H1 (cell line): ENCODE data around the gene PDIA5. TPM values are rescaled to one million over a fixed set of nuclear protein-coding genes. Genes with fewer than 3 reads are reported as not detected.

Source experiments
- CTCF ChIA-PET: fragments of 300-600 bp; sonication (Branson Sonifier 250); formaldehyde crosslinking; loops from one replicate; lab custom pipeline; 2021; ENCODE audit not compliant: partially characterized antibody; lab: Charles Lee
- POLR2A ChIA-PET: fragments of 300-600 bp; sonication (Branson Sonifier 250); formaldehyde crosslinking; loops from one replicate; lab custom pipeline; 2021; ENCODE audit warnings: inconsistent platforms; ENCODE audit not compliant: partially characterized antibody; lab: Charles Lee
- DNase-seq, 2 experiments: peaks; one replicate each; pipeline versions ENCODE4 v3.0.0 to v3.0.0-alpha.2; 2010 to 2022; ENCODE audit warnings: low spot score in 2 of 2, low read depth in 1 of 2, mixed read lengths in 1 of 2
- FAIRE-seq: peaks from 2 replicates; lab custom pipeline; 2011; peaks lifted over from hg19 to GRCh38; lab: Jason Lieb, UNC
- H2AFZ ChIP-seq: 2 replicates; pipeline ENCODE4 v1.8.1; 2012; ENCODE audit warnings: low read length, inconsistent platforms
- H2AK5ac ChIP-seq: 2 replicates; pipeline ENCODE4 v1.6.1; 2013; ENCODE audit warnings: low read depth, low read length
- H2BK120ac ChIP-seq: replicated peaks from 2 replicates; pipeline ENCODE3; 2013; ENCODE audit warnings: low read depth, low read length, inconsistent platforms
- H2BK12ac ChIP-seq: 2 replicates; pipeline ENCODE4 v1.6.1; 2013; ENCODE audit warnings: low read depth, low read length
- H2BK15ac ChIP-seq: 2 replicates; pipeline ENCODE4 v1.6.1; 2013; ENCODE audit warnings: low read length
- H2BK20ac ChIP-seq: 2 replicates; pipeline ENCODE4 v1.6.1; 2013; ENCODE audit warnings: low read length
- H2BK5ac ChIP-seq: 2 replicates; pipeline ENCODE4 v1.6.1; 2013; ENCODE audit warnings: low read depth, low read length
- H3K14ac ChIP-seq: 2 replicates; pipeline ENCODE4 v1.6.1; 2013; ENCODE audit warnings: inconsistent platforms; ENCODE audit not compliant: insufficient read length
- H3K18ac ChIP-seq: 2 replicates; pipeline ENCODE4 v1.6.1; 2013; ENCODE audit warnings: low read length; ENCODE audit errors: extremely low read depth
- H3K23ac ChIP-seq: 2 replicates; pipeline ENCODE4 v1.6.1; 2013; ENCODE audit warnings: inconsistent platforms; ENCODE audit not compliant: insufficient read length
- H3K23me2 ChIP-seq: 2 replicates; pipeline ENCODE4 v1.6.1; 2013; ENCODE audit warnings: low read depth, low read length
- H3K27ac ChIP-seq: 2 replicates; pipeline ENCODE4 v1.6.1; 2011; ENCODE audit warnings: low read depth, low read length, inconsistent platforms
- H3K27me3 ChIP-seq, 4 experiments: replicated peaks in 1 of 4; 1 replicate in 1 of 4; 2 replicates in 3 of 4; pipeline versions ENCODE4 v1.6.1 to v1.8.1; 2011 to 2013; ENCODE audit warnings: low read length in 3 of 4, mild to moderate bottlenecking in 3 of 4, inconsistent platforms in 2 of 4, mixed read lengths in 2 of 4, moderate library complexity in 1 of 4; ENCODE audit not compliant: control insufficient read depth in 3 of 4, insufficient read depth in 3 of 4; ENCODE audit errors: extremely low read depth in 1 of 4
- H3K36me3 ChIP-seq, 4 experiments: 2 replicates each; pipeline versions ENCODE4 v1.6.1 to v1.8.1; 2011 to 2013; ENCODE audit warnings: mild to moderate bottlenecking in 4 of 4, low read length in 3 of 4, moderate library complexity in 2 of 4, control low read depth in 1 of 4, inconsistent platforms in 1 of 4; ENCODE audit not compliant: insufficient read depth in 4 of 4, control insufficient read depth in 2 of 4
- H3K4ac ChIP-seq: replicated peaks from 2 replicates; pipeline ENCODE3; 2013; ENCODE audit warnings: low read length, low read depth, mixed read lengths, inconsistent platforms; ENCODE audit not compliant: insufficient read length
- H3K4me1 ChIP-seq, 4 experiments: replicated peaks in 1 of 4; 1 replicate in 1 of 4; 2 replicates in 3 of 4; pipeline versions ENCODE4 v1.6.1 to v1.8.1; 2011 to 2013; ENCODE audit warnings: low read length in 3 of 4, inconsistent platforms in 2 of 4, mixed read lengths in 1 of 4; ENCODE audit not compliant: insufficient read depth in 4 of 4, control insufficient read depth in 3 of 4
- H3K4me2 ChIP-seq, 2 experiments: 2 replicates each; pipeline versions ENCODE4 v1.6.1 to v1.8.1; 2011 to 2013; ENCODE audit warnings: low read depth in 2 of 2, low read length in 2 of 2, control low read depth in 1 of 2, inconsistent platforms in 1 of 2, mild to moderate bottlenecking in 1 of 2; ENCODE audit not compliant: insufficient read depth in 1 of 2
- H3K4me3 ChIP-seq, 4 experiments: fragments of 200-600, 300-600 bp in 1 of 4; sonication (generic), shearing (Covaris generic), sonication (Bioruptor Twin) in 1 of 4; 2 replicates each; pipeline versions ENCODE4 v1.5.1 to v1.8.1; 2011 to 2016; ENCODE audit warnings: low read length in 4 of 4, low read depth in 3 of 4, control low read depth in 2 of 4, inconsistent platforms in 2 of 4, mild to moderate bottlenecking in 2 of 4, mixed read lengths in 1 of 4, moderate library complexity in 1 of 4; ENCODE audit not compliant: insufficient read depth in 2 of 4; ENCODE audit errors: extremely low read depth in 1 of 4
- H3K56ac ChIP-seq: replicated peaks from 2 replicates; pipeline ENCODE3; 2013; ENCODE audit warnings: low read depth, mild to moderate bottlenecking, mixed read lengths, low read length, inconsistent platforms; ENCODE audit not compliant: insufficient read length
- H3K79me1 ChIP-seq: 2 replicates; pipeline ENCODE4 v1.6.1; 2013; ENCODE audit warnings: low read depth, low read length, control low read depth
- H3K79me2 ChIP-seq, 2 experiments: 2 replicates each; pipeline versions ENCODE4 v1.6.1 to v1.8.1; 2012 to 2013; ENCODE audit warnings: low read length in 2 of 2, mild to moderate bottlenecking in 2 of 2, inconsistent platforms in 1 of 2; ENCODE audit not compliant: insufficient read depth in 2 of 2, control insufficient read depth in 1 of 2
- H3K9ac ChIP-seq, 4 experiments: replicated peaks in 1 of 4; 1 replicate in 1 of 4; 2 replicates in 3 of 4; pipeline versions ENCODE4 v1.6.1 to v1.8.1; 2011 to 2013; ENCODE audit warnings: low read depth in 3 of 4, low read length in 3 of 4, control low read depth in 2 of 4, mild to moderate bottlenecking in 2 of 4, moderate library complexity in 2 of 4, inconsistent platforms in 1 of 4; ENCODE audit errors: extremely low read depth in 1 of 4
- H3K9me3 ChIP-seq, 2 experiments: 2 replicates each; pipeline versions ENCODE4 v1.6.1 to v1.8.1; 2012 to 2013; ENCODE audit warnings: mild to moderate bottlenecking in 2 of 2, moderate library complexity in 2 of 2, control low read depth in 1 of 2, inconsistent platforms in 1 of 2, low read depth in 1 of 2, low read length in 1 of 2, mixed read lengths in 1 of 2; ENCODE audit not compliant: insufficient read depth in 2 of 2
- H4K20me1 ChIP-seq, 2 experiments: replicated peaks in 1 of 2; 2 replicates each; pipeline versions ENCODE3 to v1.8.1; 2011 to 2013; ENCODE audit warnings: inconsistent platforms in 2 of 2, low read length in 2 of 2, mild to moderate bottlenecking in 1 of 2; ENCODE audit not compliant: insufficient read depth in 2 of 2, control insufficient read depth in 1 of 2
- H4K5ac ChIP-seq: 2 replicates; pipeline ENCODE4 v1.6.1; 2013; ENCODE audit warnings: low read length, low read depth, mixed read lengths, inconsistent platforms; ENCODE audit not compliant: insufficient read length
- H4K8ac ChIP-seq: 2 replicates; pipeline ENCODE4 v1.8.0; 2013; ENCODE audit warnings: mild to moderate bottlenecking, moderate library complexity, low read length, inconsistent platforms; ENCODE audit not compliant: insufficient read depth; ENCODE audit errors: extremely low read depth
- H4K91ac ChIP-seq: replicated peaks from 2 replicates; pipeline ENCODE3; 2013; ENCODE audit warnings: low read length, mixed read lengths, inconsistent platforms; ENCODE audit not compliant: insufficient read length
- BCL11A ChIP-seq, 2 experiments: IDR thresholded peaks; one replicate each; pipeline ENCODE4 v1.6.1; 2011; ENCODE audit warnings: low read depth in 2 of 2, low read length in 2 of 2, mild to moderate bottlenecking in 2 of 2
- CBX8 ChIP-seq: fragments of 300-800, 300-1000 bp; sonication (generic); IDR thresholded peaks from 2 replicates; pipeline ENCODE4 v1.7.1; 2016; ENCODE audit warnings: low read depth, low read length, borderline replicate concordance
- CEBPB ChIP-seq: IDR thresholded peaks from 2 replicates; pipeline ENCODE4 v1.6.1; 2012; ENCODE audit warnings: low read depth, low read length
- FOSL1 ChIP-seq: IDR thresholded peaks from 2 replicates; pipeline ENCODE4 v1.6.1; 2011; ENCODE audit warnings: mild to moderate bottlenecking, low read depth, low read length, moderate library complexity; ENCODE audit not compliant: insufficient read depth
- GABPA ChIP-seq: IDR thresholded peaks from 2 replicates; pipeline ENCODE4 v1.6.1; 2011; ENCODE audit warnings: mild to moderate bottlenecking, low read length, moderate library complexity, borderline replicate concordance; ENCODE audit not compliant: insufficient read depth
- GTF2F1 ChIP-seq: IDR thresholded peaks from 2 replicates; pipeline ENCODE4 v1.6.1; 2012; ENCODE audit warnings: low read depth, low read length, improper control_type of control experiment, borderline replicate concordance
- NANOG ChIP-seq: IDR thresholded peaks from 2 replicates; pipeline ENCODE4 v1.6.1; 2011; ENCODE audit warnings: low read length, low read depth, mild to moderate bottlenecking, inconsistent platforms; ENCODE audit not compliant: insufficient read depth, poor library complexity, severe bottlenecking
- PHF8 ChIP-seq: fragments of 200-600 bp; sonication (generic); conservative IDR thresholded peaks from 2 replicates; pipeline ENCODE4 v1.7.1; 2012; ENCODE audit warnings: low read depth, mild to moderate bottlenecking, inconsistent platforms, low read length, moderate library complexity
- SP1 ChIP-seq: IDR thresholded peaks from 2 replicates; pipeline ENCODE4 v1.6.1; 2011; ENCODE audit warnings: low read depth, low read length
- WGBS, 2 experiments: shearing (Covaris generic) in 1 of 2; methylation state at CpG; one replicate each; pipeline versions ENCODE4 v1.1.6 to v1.1.7; 2013 to 2015; ENCODE audit warnings: low lambda C conversion rate in 2 of 2, mixed read lengths in 2 of 2, inconsistent platforms in 1 of 2, low coverage in 1 of 2, missing lambda C conversion rate in 1 of 2; ENCODE audit not compliant: insufficient replicate concordance in 2 of 2, insufficient coverage in 1 of 2, insufficient read length in 1 of 2; ENCODE audit errors: extremely low coverage in 1 of 2, missing lambda C conversion rate in 1 of 2; 5-methylcytosine and 5-hydroxymethylcytosine counted together
- polyA plus RNA-seq, 7 experiments: library from polyadenylated mRNA; depleted of rRNA in 3 of 7; stranded (reverse) in 5 of 7; unstranded in 2 of 7; fragments of >200 nt in 5 of 7; fragments of 200-250 nt in 2 of 7; gene quantifications; 1 replicate in 5 of 7; 2 replicates in 1 of 7; 4 replicates in 1 of 7; pipeline versions ENCODE4 v1.2.1 to v1.2.3, GENCODE V29; 2011 to 2013; ENCODE audit warnings: missing spikeins in 2 of 7, mixed read lengths in 2 of 7
- total RNA-seq: library from RNA; stranded (reverse); fragmentation: NEBNext Ultra II Directional; extraction: Animal tissue kit (Norgen Biotek cat#: 25700); gene quantifications from 2 replicates; pipeline ENCODE4 v1.2.1, GENCODE V29; 2021
- TF ChIP-seq, protein P1 (sequence below): IDR thresholded peaks from 2 replicates; pipeline ENCODE4 v1.6.1; 2011; ENCODE audit warnings: low read depth, mild to moderate bottlenecking, low read length; ENCODE audit not compliant: insufficient read depth

Gene PDIA5
- total and polyA plus RNA-seq, 2 of the 8 experiments (the other 6 are each of a cell fraction or from before 2014, with no cell fraction given): 18.2 to 32.8 TPM

- H3K27me3 ChIP-seq: no peaks in the 10 kb centered on the region
- peaks cover 0 to 3% of the 10 kb centered on the region in 2 experiments for H4K20me1 ChIP-seq
- H3K18ac ChIP-seq: no peak overlapping the region
- H4K5ac ChIP-seq: no peak overlapping the region
- H3K23ac ChIP-seq: no peak overlapping the region
- no peak overlapping the region for H3K4me2 ChIP-seq
- H3K4me3 ChIP-seq: no peak overlapping the region
- H3K23me2 ChIP-seq: no peaks in the 10 kb centered on the region
- no peak overlapping the region for H2BK5ac ChIP-seq
- no peak for FAIRE-seq
- no peak overlapping the region for H2AFZ ChIP-seq
- H3K56ac ChIP-seq: no peak overlapping the region
- CTCF ChIA-PET: interaction anchor here (1.0 to 4.7 kb wide), 3 partner anchors 10 to 186 kb away, joined by 3 to 27 read pairs (median 4); no protein-coding TSS in a partner anchor
- WGBS, 2 experiments: 100% methylated on average over 3 of the region's 3 CpGs; no CpG with 5 or more reads in 1 of the 2 experiments
- no peak overlapping the region for H2BK120ac ChIP-seq
- H3K27ac ChIP-seq: no peak overlapping the region
- no peak overlapping the region for H3K9ac ChIP-seq
- H3K4ac ChIP-seq: no peak overlapping the region
- no peak for DNase-seq
- TF ChIP-seq CEBPB (no peak), PHF8 (no peak), SP1 (no peak), NANOG (no peak), GTF2F1 (no peak), FOSL1 (no peak), GABPA (no peak), BCL11A (IDR thresholded peaks at IDR 0.05; ENCODE audit: low read depth in 2 of 2, low read length in 2 of 2) (no peak), CBX8 (no peak)
- TF ChIP-seq, protein P1, sequence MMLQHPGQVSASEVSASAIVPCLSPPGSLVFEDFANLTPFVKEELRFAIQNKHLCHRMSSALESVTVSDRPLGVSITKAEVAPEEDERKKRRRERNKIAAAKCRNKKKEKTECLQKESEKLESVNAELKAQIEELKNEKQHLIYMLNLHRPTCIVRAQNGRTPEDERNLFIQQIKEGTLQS: no peak
- TF ChIP-seq, all 59 proteins: peak for 0
- H2AK5ac ChIP-seq: no peak overlapping the region
- POLR2A ChIA-PET: no interaction called here
- 0 out of 4 replicates have a peak, but pooled peaks cover 0 to 2% of the 10 kb centered on the region in 2 experiments for H3K79me2 ChIP-seq
- H3K9me3 ChIP-seq: no peaks in the 10 kb centered on the region
- H2BK15ac ChIP-seq: no peak overlapping the region
- 0 out of 7 replicates have a peak, but pooled peaks cover 0 to 3% (median 0%) of the 10 kb centered on the region in 4 experiments for H3K4me1 ChIP-seq
- no peak overlapping the region for H4K8ac ChIP-seq
- peaks cover 0 to 6% (median 5%) of the 10 kb centered on the region in 4 experiments; a peak in 5 of 8 replicates for H3K36me3 ChIP-seq
- no peak overlapping the region for H2BK12ac ChIP-seq
- H3K14ac ChIP-seq: no peak overlapping the region
- no peak overlapping the region for H4K91ac ChIP-seq
- H3K79me1 ChIP-seq: peaks cover 2% of the 10 kb centered on the region; the same call in 1 of the 2 replicates
- no peak overlapping the region for H2BK20ac ChIP-seq
These were observed 62.3 kb downstream of the PDIA5 start for GRCh38 chr3:123129092-123129491.
